ENCODE data around the gene ERG.

ERG gene

GRCh38 chr21:38478782-38479181 is 19.5 kb downstream of the ERG start:
- no peak overlapping the region for H3K4me3 ChIP-seq (ENCODE audit: low read depth, low read length)
- in situ Hi-C loops (cut with HindIII; ENCODE audit: low sequenced_read_pairs), result no loop called here
- no peak for TF ChIP-seq CTCF (IDR thresholded peaks at IDR 0.05; ENCODE audit: low read depth, low read length, missing control alignments)
- no peak for DNase-seq (ENCODE audit: low read depth)

GRCh38 chr21:38477226-38477625 is 21.1 kb downstream of the ERG start:
- in situ Hi-C loops (cut with HindIII; ENCODE audit: low sequenced_read_pairs), result no loop called here
- no peak for TF ChIP-seq CTCF (IDR thresholded peaks at IDR 0.05; ENCODE audit: low read depth, low read length, missing control alignments)
- H3K4me3 ChIP-seq (ENCODE audit: low read depth, low read length), result no peak overlapping the region
- no peak for DNase-seq (ENCODE audit: low read depth)

GRCh38 chr21:38476385-38476784 is 21.9 kb downstream of the ERG start:
- DNase-seq (ENCODE audit: low read depth), result no peak
- TF ChIP-seq CTCF (IDR thresholded peaks at IDR 0.05; ENCODE audit: low read depth, low read length, missing control alignments), result no peak
- H3K4me3 ChIP-seq (ENCODE audit: low read depth, low read length), result no peak overlapping the region
- in situ Hi-C loops (cut with HindIII; ENCODE audit: low sequenced_read_pairs), result no loop called here

GRCh38 chr21:38475519-38475918 is 22.8 kb downstream of the ERG start:
- in situ Hi-C loops (cut with HindIII; ENCODE audit: low sequenced_read_pairs), result no loop called here
- TF ChIP-seq CTCF (IDR thresholded peaks at IDR 0.05; ENCODE audit: low read depth, low read length, missing control alignments), result no peak
- H3K4me3 ChIP-seq (ENCODE audit: low read depth, low read length), result no peak overlapping the region
- no peak for DNase-seq (ENCODE audit: low read depth)

GRCh38 chr21:38474796-38475195 is 23.5 kb downstream of the ERG start:
- H3K4me3 ChIP-seq (ENCODE audit: low read depth, low read length), result no peak overlapping the region
- TF ChIP-seq CTCF (IDR thresholded peaks at IDR 0.05; ENCODE audit: low read depth, low read length, missing control alignments), result no peak
- no peak for DNase-seq (ENCODE audit: low read depth)
- in situ Hi-C loops (cut with HindIII; ENCODE audit: low sequenced_read_pairs), result no loop called here

GRCh38 chr21:38474124-38474523 is 24.2 kb downstream of the ERG start:
- in situ Hi-C loops (cut with HindIII; ENCODE audit: low sequenced_read_pairs), result no loop called here
- no peak overlapping the region for H3K4me3 ChIP-seq (ENCODE audit: low read depth, low read length)
- DNase-seq (ENCODE audit: low read depth), result no peak
- no peak for TF ChIP-seq CTCF (IDR thresholded peaks at IDR 0.05; ENCODE audit: low read depth, low read length, missing control alignments)

Data from astrocyte of the cerebellum (primary cell).